Mucosa of descending colon (tissue), 3 donors: ENCODE data around the gene C2CD4D. TPM values are rescaled to one million over a fixed set of nuclear protein-coding genes. Genes with fewer than 3 reads are reported as not detected.

Experiments used
- total RNA-seq, 3 donors: library from RNA; stranded (reverse); fragmentation: NEBNext Ultra II Directional in 2 of 3; extraction: Animal tissue kit (Norgen Biotek cat#: 25700) in 2 of 3; gene quantifications; one replicate each; pipeline versions ENCODE4 v1.2.1 to v1.2.4, GENCODE V29; 2021 to 2023
- donor health status: DM: no; HTN: no; CAD: no; lungs with moderate emphysema.
- donor health status: DM: no; HTN: no; CAD: no.
- donor health status: DM: no; HTN: yes; CAD: no.

Gene C2CD4D
- total RNA-seq, 3 donors from 2014 or later = 0.51 to 1.0 (median 0.61) TPM

Other genes starting within 250 kb of the C2CD4D start
- 10 to 100 TPM; 25.5 to 59.0 (median 34.8) TPM for gene SNX27, start 227.8 kb downstream of the C2CD4D start, total RNA-seq
- gene CELF3, start 123.0 kb downstream of the C2CD4D start, total RNA-seq = 1 to 10 TPM; 2.3 to 4.3 (median 2.8) TPM
- not detected for gene RIIAD1, start 118.3 kb downstream of the C2CD4D start, total RNA-seq
- 10 to 100 TPM; 46.5 to 51.2 (median 50.9) TPM for gene MRPL9, start 76.3 kb downstream of the C2CD4D start, total RNA-seq
- gene TDRKH, start 49.3 kb downstream of the C2CD4D start, total RNA-seq = 10 to 100 TPM in 1 of 3 donors, 1 to 10 TPM in 2; 5.8 to 11.4 (median 7.4) TPM
- under 1 TPM; 0.23 to 0.54 (median 0.24) TPM for gene LINGO4, start 34.4 kb downstream of the C2CD4D start, total RNA-seq
- 10 to 100 TPM in 2 of 3 donors, 1 to 10 TPM in 1; 9.5 to 29.5 (median 17.7) TPM for gene RORC, start 8.0 kb downstream of the C2CD4D start, total RNA-seq
- gene THEM5, start 13.9 kb upstream of the C2CD4D start, total RNA-seq = not detected
- gene THEM4, start 69.7 kb upstream of the C2CD4D start, total RNA-seq = 10 to 100 TPM in 2 of 3 donors, 1 to 10 TPM in 1; 9.1 to 12.7 (median 11.3) TPM
- 1,000 to 10,000 TPM in 2 of 3 donors, 100 to 1,000 TPM in 1; 540 to 1,335 (median 1,083) TPM for gene S100A10, start 154.0 kb upstream of the C2CD4D start, total RNA-seq
- 100 to 1,000 TPM in 1 of 3 donors, 10 to 100 TPM in 2; 88.8 to 230 (median 93.8) TPM for gene S100A11, start 197.2 kb upstream of the C2CD4D start, total RNA-seq
- not detected for gene TCHHL1, start 249.2 kb upstream of the C2CD4D start, total RNA-seq